Gastroesophageal sphincter (tissue), 4 donors: ENCODE measurements around the gene MYH2. TPM values are rescaled to one million over a fixed set of nuclear protein-coding genes. Genes with fewer than 3 reads are reported as not detected.

ENCODE experiments used
- ATAC-seq: fragments of 150-250 bp; one replicate; pipeline ENCODE4 v1.9.1; 2016; ENCODE audit warnings: mild to moderate bottlenecking, moderate library complexity
- H3K27ac ChIP-seq, 4 donors: fragments of 200-600 bp; sonication (generic) in 3 of 4; 1 replicate in 3 of 4; 2 replicates in 1 of 4; pipeline ENCODE4 v1.5.1; 2016 to 2019
- H3K27me3 ChIP-seq: fragments of 200-600 bp; sonication (generic); one replicate; pipeline ENCODE4 v1.5.1; 2019
- H3K36me3 ChIP-seq, 2 donors: fragments of 200-600 bp; sonication (generic); one replicate each; pipeline ENCODE4 v1.5.1; 2019; ENCODE audit warnings: control low read depth in 1 of 2
- H3K4me1 ChIP-seq, 3 donors: fragments of 200-600 bp; sonication (generic); 1 replicate in 2 of 3; 2 replicates in 1 of 3; pipeline ENCODE4 v1.5.1; 2016 to 2019; ENCODE audit warnings: control low read depth in 2 of 3
- H3K4me3 ChIP-seq, 2 donors: fragments of 200-600 bp; sonication (generic); one replicate each; pipeline ENCODE4 v1.5.1; 2019; ENCODE audit warnings: mild to moderate bottlenecking in 1 of 2, moderate library complexity in 1 of 2
- H3K9me3 ChIP-seq, 3 donors: fragments of 200-600 bp; sonication (generic); one replicate each; pipeline ENCODE4 v1.5.1; 2017 to 2019; ENCODE audit warnings: control low read depth in 2 of 3
- CTCF ChIP-seq, 4 experiments: fragments of 200-600 bp in 2 of 4; fragments of 450-650 bp in 2 of 4; sonication (generic) in 1 of 4; IDR thresholded peaks; one replicate each; pipeline ENCODE4 v1.5.1; 2017 to 2019; ENCODE audit warnings: antibody characterized with exemption in 4 of 4, mild to moderate bottlenecking in 2 of 4, moderate library complexity in 2 of 4
- EP300 ChIP-seq: sonication (generic); formaldehyde crosslinking; IDR thresholded peaks from one replicate; pipeline ENCODE4 v1.6.1; 2017; ENCODE audit warnings: antibody characterized with exemption, mild to moderate bottlenecking
- POLR2A ChIP-seq, 2 donors: fragments of 450-650 bp; IDR thresholded peaks; one replicate each; pipeline ENCODE4 v1.6.1; 2017; ENCODE audit warnings: antibody characterized with exemption in 2 of 2, mild to moderate bottlenecking in 2 of 2, moderate library complexity in 1 of 2
- POLR2AphosphoS5 ChIP-seq: sonication (generic); formaldehyde crosslinking; IDR thresholded peaks from one replicate; pipeline ENCODE4 v1.6.1; 2017; ENCODE audit warnings: antibody characterized with exemption
- WGBS, 2 donors: methylation state at CpG; one replicate each; pipeline ENCODE4 v1.1.5; 2018; ENCODE audit warnings: low coverage in 1 of 2; 5-methylcytosine and 5-hydroxymethylcytosine counted together
- total RNA-seq, 4 donors: library from RNA; depleted of rRNA; stranded (reverse); fragments of >200 nt; gene quantifications; one replicate each; pipeline ENCODE4 v1.1.0, GENCODE V29; 2016

The MYH2 gene
- total RNA-seq, 4 donors from 2014 or later, result 1.0 to 2.8 TPM; not detected in 2

- no peak overlapping the region for H3K4me3 ChIP-seq
These were observed 32.8 kb downstream of the MYH2 start for GRCh38 chr17:10516638-10517037.

GRCh38 chr17:10516065-10516464, 33.4 kb downstream of the MYH2 start:
- no peak for ATAC-seq
- Histone ChIP-seq H3K9me3 (no peaks in the 10 kb centered on the region), H3K27ac (no peak overlapping the region), H3K4me3 (no peak overlapping the region), H3K36me3 (no peaks in the 10 kb centered on the region), H3K27me3 (no peaks in the 10 kb centered on the region), H3K4me1 (no peaks in the 10 kb centered on the region)
- WGBS, 2 donors, result 87 to 90% methylated on average over 5 to 7 of the region's 7 CpGs
- TF ChIP-seq EP300, result no peak
- no peak for TF ChIP-seq CTCF (IDR thresholded peaks at IDR 0.05)
- no peak for TF ChIP-seq POLR2A (IDR thresholded peaks at IDR 0.05)
- no peak for TF ChIP-seq POLR2AphosphoS5

More at GRCh38 chr17:10516638-10517037, 32.8 kb downstream of the MYH2 start:
- Histone ChIP-seq H3K27ac (no peak overlapping the region), H3K9me3 (no peaks in the 10 kb centered on the region), H3K4me1 (no peaks in the 10 kb centered on the region), H3K36me3 (no peaks in the 10 kb centered on the region), H3K27me3 (no peaks in the 10 kb centered on the region)
- TF ChIP-seq CTCF (IDR thresholded peaks at IDR 0.05) (no peak), POLR2AphosphoS5 (no peak), EP300 (no peak), POLR2A (IDR thresholded peaks at IDR 0.05) (no peak)
- no peak for ATAC-seq

GRCh38 chr17:10513299-10514067, 36.0 kb downstream of the MYH2 start:
- Histone ChIP-seq H3K27me3 (no peaks in the 10 kb centered on the region), H3K36me3 (no peaks in the 10 kb centered on the region), H3K4me1 (no peaks in the 10 kb centered on the region), H3K4me3 (no peak overlapping the region), H3K27ac (no peak overlapping the region), H3K9me3 (no peaks in the 10 kb centered on the region)
- TF ChIP-seq CTCF (IDR thresholded peaks at IDR 0.05) (no peak), POLR2A (IDR thresholded peaks at IDR 0.05) (no peak), POLR2AphosphoS5 (no peak), EP300 (no peak)
- ATAC-seq, result no peak
- WGBS, 2 donors, result 62 to 81% methylated on average over 2 of the region's 6 CpGs

- H3K27ac ChIP-seq, result no peak overlapping the region
- H3K27me3 ChIP-seq, result no peaks in the 10 kb centered on the region
- H3K4me3 ChIP-seq, result no peak overlapping the region
- ATAC-seq, result no peak
- no peak for TF ChIP-seq POLR2A (IDR thresholded peaks at IDR 0.05)
- no peak for TF ChIP-seq POLR2AphosphoS5
- TF ChIP-seq EP300, result no peak
- no peak for TF ChIP-seq CTCF (IDR thresholded peaks at IDR 0.05)
- no peaks in the 10 kb centered on the region for H3K9me3 ChIP-seq
- no peaks in the 10 kb centered on the region for H3K36me3 ChIP-seq
- WGBS, 2 donors, result 52 to 88% methylated on average over 2 of the region's 2 CpGs
- H3K4me1 ChIP-seq, result no peaks in the 10 kb centered on the region
These were observed 36.6 kb downstream of the MYH2 start for GRCh38 chr17:10512856-10513255.

- no peak for ATAC-seq
- H3K36me3 ChIP-seq, result no peaks in the 10 kb centered on the region
- no peak overlapping the region for H3K4me3 ChIP-seq
- no peaks in the 10 kb centered on the region for H3K4me1 ChIP-seq
- H3K27me3 ChIP-seq, result no peaks in the 10 kb centered on the region
- WGBS, 2 donors, result 56 to 57% methylated on average over 3 of the region's 3 CpGs
- H3K9me3 ChIP-seq, result no peaks in the 10 kb centered on the region
- no peak overlapping the region for H3K27ac ChIP-seq
- TF ChIP-seq POLR2A (IDR thresholded peaks at IDR 0.05) (no peak), CTCF (IDR thresholded peaks at IDR 0.05) (no peak), EP300 (no peak), POLR2AphosphoS5 (no peak)
These were observed 49.5 kb downstream of the MYH2 start for GRCh38 chr17:10499950-10500349.
